HG02610 (cell line): ENCODE results near the gene RHOXF1.
"Not testable (repeated sequence)": the region's sequence is repeated elsewhere in the genome, so short reads cannot be mapped to it uniquely, and the experiment has no call there.

ENCODE experiments used
- ATAC-seq: cut with Tn5 transposase; IDR thresholded peaks from one replicate; pipeline ENCODE4 v1.9.1; 2021; ENCODE audit warnings: mild to moderate bottlenecking, moderate library complexity; ENCODE audit not compliant: unreplicated experiment

RHOXF1 gene

GRCh38 chrX:120087289-120088017 is 28.3 kb downstream of the RHOXF1 start:
- ATAC-seq = no peak

- not testable (repeated sequence) for ATAC-seq
Observed at GRCh38 chrX:120085553-120086185, 30.0 kb downstream of the RHOXF1 start.

- ATAC-seq = not testable (repeated sequence)
Observed at GRCh38 chrX:120077590-120077989, 38.1 kb downstream of the RHOXF1 start, which contains the start of gene RHOXF2B. TSS of gene RHOXF2B (minus strand) at chrX:120077690. CDS start at chrX:120077552, 138 bp downstream.

GRCh38 chrX:120066169-120066568 is 49.5 kb downstream of the RHOXF1 start:
- not testable (repeated sequence) for ATAC-seq
